Tibial nerve (tissue), 3 donors: Measurements from ENCODE around the gene KLHL25.

Source experiments
- POLR2A ChIP-seq, 2 donors: fragments of 450-650 bp; IDR thresholded peaks; one replicate each; pipeline ENCODE4 v1.6.1; 2017; ENCODE audit warnings: antibody characterized with exemption in 2 of 2, mild to moderate bottlenecking in 2 of 2, moderate library complexity in 2 of 2
- TF ChIP-seq, protein P1 (sequence below), 5 experiments: fragments of 200-600 bp in 3 of 5; fragments of 450-650 bp in 2 of 5; sonication (generic) in 3 of 5; IDR thresholded peaks; one replicate each; pipeline ENCODE4 v1.5.1; 2016 to 2019; ENCODE audit warnings: antibody characterized with exemption in 5 of 5, mild to moderate bottlenecking in 3 of 5, moderate library complexity in 2 of 5

GRCh38 chr15:85767785-85768529 lies 26.8 kb downstream of the KLHL25 start:
- TF ChIP-seq POLR2A (IDR thresholded peaks at IDR 0.05), result no peak
- TF ChIP-seq, protein P1, sequence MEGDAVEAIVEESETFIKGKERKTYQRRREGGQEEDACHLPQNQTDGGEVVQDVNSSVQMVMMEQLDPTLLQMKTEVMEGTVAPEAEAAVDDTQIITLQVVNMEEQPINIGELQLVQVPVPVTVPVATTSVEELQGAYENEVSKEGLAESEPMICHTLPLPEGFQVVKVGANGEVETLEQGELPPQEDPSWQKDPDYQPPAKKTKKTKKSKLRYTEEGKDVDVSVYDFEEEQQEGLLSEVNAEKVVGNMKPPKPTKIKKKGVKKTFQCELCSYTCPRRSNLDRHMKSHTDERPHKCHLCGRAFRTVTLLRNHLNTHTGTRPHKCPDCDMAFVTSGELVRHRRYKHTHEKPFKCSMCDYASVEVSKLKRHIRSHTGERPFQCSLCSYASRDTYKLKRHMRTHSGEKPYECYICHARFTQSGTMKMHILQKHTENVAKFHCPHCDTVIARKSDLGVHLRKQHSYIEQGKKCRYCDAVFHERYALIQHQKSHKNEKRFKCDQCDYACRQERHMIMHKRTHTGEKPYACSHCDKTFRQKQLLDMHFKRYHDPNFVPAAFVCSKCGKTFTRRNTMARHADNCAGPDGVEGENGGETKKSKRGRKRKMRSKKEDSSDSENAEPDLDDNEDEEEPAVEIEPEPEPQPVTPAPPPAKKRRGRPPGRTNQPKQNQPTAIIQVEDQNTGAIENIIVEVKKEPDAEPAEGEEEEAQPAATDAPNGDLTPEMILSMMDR (IDR thresholded peaks at IDR 0.05), result no peak
